Stimulated activated CD8-positive, alpha-beta memory T cell treated with anti-CD3 and anti-CD28 coated beads, Interleukin-4, amount 100 ng/mL, for 4 hours (primary cell): ENCODE measurements around the gene ATP13A5.

Experiments
- DNase-seq, 2 donors: peaks; one replicate each; pipeline ENCODE4 v3.0.0-alpha.2; 2020; ENCODE audit warnings: low read depth in 2 of 2, low spot score in 1 of 2

Gene ATP13A5

GRCh38 chr3:193346259-193346658 is 32.3 kb downstream of the ATP13A5 start:
- DNase-seq, result no peak

GRCh38 chr3:193345431-193345830 is 33.1 kb downstream of the ATP13A5 start:
- DNase-seq, result no peak

GRCh38 chr3:193344486-193344885 is 34.1 kb downstream of the ATP13A5 start:
- no peak for DNase-seq

- no peak for DNase-seq
These were observed 34.8 kb downstream of the ATP13A5 start for GRCh38 chr3:193343726-193344222.

GRCh38 chr3:193342551-193342950 is 36.0 kb downstream of the ATP13A5 start:
- DNase-seq, result no peak

- DNase-seq, result no peak
These were observed 43.5 kb downstream of the ATP13A5 start for GRCh38 chr3:193335031-193335430.

- no peak for DNase-seq
These were observed 45.3 kb downstream of the ATP13A5 start for GRCh38 chr3:193333229-193333628.

GRCh38 chr3:193330555-193331204 is 47.9 kb downstream of the ATP13A5 start:
- no peak for DNase-seq

- DNase-seq, result no peak
These were observed 60.8 kb downstream of the ATP13A5 start for GRCh38 chr3:193317682-193318300.

- no peak for DNase-seq
These were observed 64.4 kb downstream of the ATP13A5 start for GRCh38 chr3:193314161-193314560.

GRCh38 chr3:193313061-193313958 is 65.2 kb downstream of the ATP13A5 start:
- no peak for DNase-seq

- DNase-seq, result no peak
These were observed 67.4 kb downstream of the ATP13A5 start for GRCh38 chr3:193310914-193311723.

- DNase-seq, result no peak
These were observed 73.2 kb downstream of the ATP13A5 start for GRCh38 chr3:193305356-193305755.

GRCh38 chr3:193301433-193301832 is 77.1 kb downstream of the ATP13A5 start:
- DNase-seq, result no peak

GRCh38 chr3:193297421-193297820 is 81.1 kb downstream of the ATP13A5 start:
- no peak for DNase-seq

- DNase-seq, result no peak
These were observed 82.6 kb downstream of the ATP13A5 start for GRCh38 chr3:193295985-193296384.

GRCh38 chr3:193292386-193292785 is 86.2 kb downstream of the ATP13A5 start:
- no peak for DNase-seq

- no peak for DNase-seq
These were observed 107.3 kb downstream of the ATP13A5 start for GRCh38 chr3:193271101-193271840.

GRCh38 chr3:193270451-193270850 is 108.1 kb downstream of the ATP13A5 start:
- no peak for DNase-seq

GRCh38 chr3:193269343-193270028 is 109.1 kb downstream of the ATP13A5 start:
- DNase-seq, result no peak
